Measurements from ENCODE around the gene PABPN1L. TPM values are rescaled to one million over a fixed set of nuclear protein-coding genes. Genes with fewer than 3 reads are reported as not detected.
A peak's percentile ranks its signal among the peaks of the same experiment; 100 is the strongest.

PABPN1L gene
- total and polyA plus RNA-seq, 9 of the 15 experiments (the other 6 are each of a cell fraction or from before 2014, with no cell fraction given) = 0.11 to 0.32 TPM; not detected in 7

DNA sequence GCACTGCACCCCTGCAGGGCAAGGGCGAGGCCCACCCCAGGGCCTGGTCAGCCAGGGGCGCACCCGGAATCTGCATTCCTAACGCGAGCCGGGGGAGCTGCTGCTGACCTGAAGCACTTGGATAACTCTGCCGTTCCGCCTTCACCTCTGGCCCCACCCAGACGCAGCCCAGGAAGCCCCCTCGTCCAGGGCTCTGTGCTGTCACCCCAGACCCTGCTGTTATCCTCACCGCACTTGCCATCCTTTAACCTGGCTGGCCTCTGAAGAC is 13.3 kb upstream of the PABPN1L start:
- DNase-seq (ENCODE audit: extremely low read depth in 1 of 4, low spot score in 3 of 4) = no peak
- intact Hi-C loops (cut with micrococcal nuclease) (no loop called here), in situ Hi-C loops (cut with MboI) (no loop called here)
- H2AFZ ChIP-seq (ENCODE audit: low read depth, low read length) = no peak overlapping the region
- H3K9ac ChIP-seq (ENCODE audit: insufficient read depth in 1 of 2, low read depth in 2 of 2, low read length in 2 of 2) = no peak overlapping the region; a peak in 1 of 4 replicates
- peaks cover 100% of the 10 kb centered on the region for H3K36me3 ChIP-seq (ENCODE audit: control insufficient read depth, insufficient read depth, low read length)
- 93% methylated on average over 11 of the region's 11 CpGs for WGBS (ENCODE audit: insufficient coverage, low coverage, missing lambda C conversion rate)
- CTCF ChIA-PET (ENCODE audit: low intra/inter-chr PET ratio) = no interaction called here
- no TSS peak for BruUV-seq (replicated peaks)
- POLR2A ChIA-PET = interaction anchor here (0.7 to 1.2 kb wide), 2 partner anchors 125 to 146 kb away, joined by 3 to 4 read pairs; no protein-coding TSS in a partner anchor
- no peak overlapping the region for H3K27ac ChIP-seq (ENCODE audit: extremely low read depth, low read depth, low read length)
- H3K79me2 ChIP-seq (ENCODE audit: control insufficient read depth, insufficient read depth, low read length) = no peaks in the 10 kb centered on the region
- no peaks in the 10 kb centered on the region for H3K27me3 ChIP-seq (ENCODE audit: control insufficient read depth in 2 of 2, insufficient read depth in 2 of 2, low read length in 2 of 2)
- H3K9me3 ChIP-seq (replicated peaks; ENCODE audit: control insufficient read depth, insufficient read depth, low read depth, low read length) = no peaks in the 10 kb centered on the region
- H3K4me3 ChIP-seq = no peak overlapping the region
- peaks cover 0 to 65% of the 10 kb centered on the region in 2 experiments; a peak in 2 of 5 replicates for H3K4me1 ChIP-seq (replicated peaks in 1 of 2; ENCODE audit: control insufficient read depth in 2 of 2, insufficient read depth in 2 of 2, low read length in 2 of 2)
- no peak overlapping the region for H3K4me2 ChIP-seq (ENCODE audit: insufficient read depth, low read length)
- H4K20me1 ChIP-seq (replicated peaks; ENCODE audit: control insufficient read depth, insufficient read depth, low read length) = peaks cover 4% of the 10 kb centered on the region; the same call in 1 of the 2 replicates
- no peaks in the 10 kb centered on the region for H3K9me1 ChIP-seq (ENCODE audit: control insufficient read depth, insufficient read depth, low read length)
- no peak for ATAC-seq
- no peak for FAIRE-seq
- TF ChIP-seq PURB (CRISPR knock-in tag; IDR thresholded peaks at IDR 0.05; ENCODE audit: low read depth) = no peak
- no peak for TF ChIP-seq HSF4 (CRISPR knock-in tag; IDR thresholded peaks at IDR 0.05; ENCODE audit: borderline replicate concordance)
- TF ChIP-seq BCLAF1 (IDR thresholded peaks at IDR 0.05; ENCODE audit: borderline replicate concordance in 1 of 2, control insufficient read depth in 1 of 2, low read depth in 2 of 2, low read length in 1 of 2) = no peak
- TF ChIP-seq FOXP1 (CRISPR knock-in tag; IDR thresholded peaks at IDR 0.05) = no peak
- TF ChIP-seq TEAD1 (CRISPR knock-in tag; IDR thresholded peaks at IDR 0.05) = 0 out of 4 replicates have a peak, but pooled peaks of 1 of the 2 experiments have one; percentile 14
- no peak for TF ChIP-seq CBX1 (IDR thresholded peaks at IDR 0.05; ENCODE audit: low read depth)
- TF ChIP-seq POLR2A (conservative IDR thresholded peaks at IDR 0.05) = peak; percentile 22; the same call in 1 of the 2 replicates
- no peak for TF ChIP-seq SFPQ (IDR thresholded peaks at IDR 0.05; ENCODE audit: low read depth, low read length)
- no peak for TF ChIP-seq MXI1 (IDR thresholded peaks at IDR 0.05; ENCODE audit: low read depth, low read length)
- TF ChIP-seq EGR1 (conservative IDR thresholded peaks at IDR 0.05) = no peak
- TF ChIP-seq POLR2G (IDR thresholded peaks at IDR 0.05; ENCODE audit: low read depth, low read length) = peak; percentile 43
- no peak for TF ChIP-seq NCOA6 (IDR thresholded peaks at IDR 0.05)
- no peak for TF ChIP-seq SRSF9 (IDR thresholded peaks at IDR 0.05; ENCODE audit: borderline replicate concordance, low read depth, low read length)
- TF ChIP-seq MED1 (CRISPR knock-in tag; IDR thresholded peaks at IDR 0.05; ENCODE audit: borderline replicate concordance) = no peak
- no peak for TF ChIP-seq CAMTA2 (CRISPR knock-in tag; conservative IDR thresholded peaks at IDR 0.05)
- TF ChIP-seq ZNF445 (CRISPR knock-in tag; IDR thresholded peaks at IDR 0.05; ENCODE audit: low read depth) = no peak
- no peak for TF ChIP-seq ZNF431 (CRISPR knock-in tag; IDR thresholded peaks at IDR 0.05)
- TF ChIP-seq RBM17 (IDR thresholded peaks at IDR 0.05; ENCODE audit: borderline replicate concordance, low read depth, low read length) = no peak
- no peak for TF ChIP-seq ZNF778 (CRISPR knock-in tag; IDR thresholded peaks at IDR 0.05)
- TF ChIP-seq BCOR (IDR thresholded peaks at IDR 0.05) = no peak
- TF ChIP-seq ZNF354B (CRISPR knock-in tag; IDR thresholded peaks at IDR 0.05) = no peak

Measured in K562 (cell line).